OCI-LY3 (cell line): ENCODE measurements around the gene HID1.

Experiments
- H2AFZ ChIP-seq: fragments of 200-600, 300-600 bp; shearing (Covaris generic); 2 replicates; pipeline ENCODE4 v1.6.0; 2014; ENCODE audit warnings: antibody characterized with exemption, low read depth, low read length
- H3K27ac ChIP-seq: fragments of 200-600, 300-600 bp; sonication (generic); 2 replicates; pipeline ENCODE4 v1.5.1; 2014; ENCODE audit warnings: mild to moderate bottlenecking, low read length, moderate library complexity, mixed read lengths
- H3K27me3 ChIP-seq: fragments of 200-600, 300-600 bp; sonication (generic); 2 replicates; pipeline ENCODE4 v1.6.1; 2014; ENCODE audit warnings: low read depth, low read length, mixed read lengths
- H3K36me3 ChIP-seq: fragments of 200-600, 300-600 bp; sonication (generic); replicated peaks from 2 replicates; pipeline ENCODE3; 2014; ENCODE audit warnings: low read depth, low read length, mixed read lengths
- H3K4me1 ChIP-seq: fragments of 300-600, 200-600 bp; sonication (generic); 2 replicates; pipeline ENCODE4 v1.6.1; 2014; ENCODE audit warnings: low read length, mixed read lengths
- H3K4me2 ChIP-seq: fragments of 200-600, 300-600 bp; sonication (generic); 2 replicates; pipeline ENCODE4 v1.6.1; 2014; ENCODE audit warnings: low read length, mixed read lengths
- H3K4me3 ChIP-seq: fragments of 300-600, 200-600 bp; sonication (generic); 2 replicates; pipeline ENCODE4 v1.5.1; 2014; ENCODE audit warnings: antibody characterized with exemption, mild to moderate bottlenecking, low read length, moderate library complexity
- H3K79me2 ChIP-seq: fragments of 300-600, 200-600 bp; shearing (Covaris generic); 2 replicates; pipeline ENCODE4 v1.6.1; 2014; ENCODE audit warnings: mild to moderate bottlenecking, low read length, mixed read lengths
- H3K9ac ChIP-seq: fragments of 300-600, 200-600 bp; shearing (Covaris generic); 2 replicates; pipeline ENCODE4 v1.6.0; 2014; ENCODE audit warnings: mild to moderate bottlenecking, low read length, moderate library complexity
- H3K9me3 ChIP-seq: fragments of 200-600, 300-600 bp; shearing (Covaris generic); 2 replicates; pipeline ENCODE4 v1.6.1; 2014; ENCODE audit warnings: low read length, mixed read lengths; ENCODE audit not compliant: insufficient read depth
- H4K20me1 ChIP-seq: fragments of 200-600, 300-600 bp; sonication (generic); 2 replicates; pipeline ENCODE4 v1.6.1; 2016; ENCODE audit warnings: low read length, mixed read lengths; ENCODE audit not compliant: insufficient read depth
- CTCF ChIP-seq: fragments of 200-600, 300-600 bp; sonication (generic); IDR thresholded peaks from 2 replicates; pipeline ENCODE4 v1.5.1; 2014; ENCODE audit warnings: antibody characterized with exemption, low read length, low read depth
- EZH2phosphoT487 ChIP-seq: fragments of 200-600 bp; shearing (Covaris generic); IDR thresholded peaks from 2 replicates; pipeline ENCODE4 v1.6.1; 2018; ENCODE audit warnings: antibody characterized with exemption, mixed run types, low read depth

Gene HID1

GRCh38 chr17:74901353-74902135, 71.0 kb downstream of the HID1 start:
- Histone ChIP-seq H3K79me2 (no peaks in the 10 kb centered on the region), H3K27me3 (peaks cover 3% of the 10 kb centered on the region; the same call in 1 of the 2 replicates), H3K9ac (no peak overlapping the region), H2AFZ (no peak overlapping the region), H3K36me3 (no peaks in the 10 kb centered on the region), H3K4me2 (no peak overlapping the region), H3K4me3 (no peak overlapping the region), H3K4me1 (no peaks in the 10 kb centered on the region), H3K27ac (no peak overlapping the region), H4K20me1 (no peaks in the 10 kb centered on the region), H3K9me3 (no peaks in the 10 kb centered on the region)
- TF ChIP-seq EZH2phosphoT487: no peak
- no peak for TF ChIP-seq CTCF
